Measurements from ENCODE around the gene ZNF598.
A peak's percentile ranks its signal among the peaks of the same experiment; 100 is the strongest.

ZNF598 gene

DNA sequence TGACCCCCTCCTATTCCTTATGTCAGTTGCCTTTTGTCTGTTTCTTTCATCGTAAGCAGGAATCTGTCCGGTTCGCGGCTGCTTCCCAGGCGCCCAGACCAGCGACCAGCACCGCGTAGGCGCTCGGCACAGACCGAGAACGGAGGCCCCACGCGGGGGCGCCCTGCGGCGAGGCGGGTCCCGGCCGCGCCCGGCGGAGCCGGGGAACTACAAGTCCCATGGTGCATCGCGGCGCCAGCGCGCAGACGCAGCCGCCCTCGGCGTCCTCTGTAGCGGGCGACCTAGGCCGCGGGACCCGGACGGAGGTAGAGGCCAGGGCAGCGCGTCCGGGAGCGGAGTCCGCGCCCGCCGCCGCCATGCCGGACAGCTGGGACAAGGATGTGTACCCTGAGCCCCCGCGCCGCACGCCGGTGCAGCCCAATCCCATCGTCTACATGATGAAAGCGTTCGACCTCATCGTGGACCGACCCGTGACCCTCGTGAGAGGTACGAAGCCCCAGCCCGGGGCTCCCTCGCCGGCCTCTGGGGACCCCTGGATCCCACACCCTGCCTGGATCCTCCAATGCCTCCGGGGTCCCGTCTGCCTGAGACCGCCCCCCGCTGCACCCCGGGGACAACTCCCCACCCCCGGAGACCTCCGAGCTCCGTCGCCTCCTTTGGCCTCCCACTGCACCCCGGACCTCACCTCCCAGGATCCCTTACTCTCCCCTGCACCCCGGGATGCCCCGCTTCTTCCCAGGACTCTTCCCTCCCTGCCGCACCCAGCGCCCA, 50.2 kb downstream of the ZNF598 start, which contains the start of gene NDUFB10 (continued):
- TF ChIP-seq, protein P1, sequence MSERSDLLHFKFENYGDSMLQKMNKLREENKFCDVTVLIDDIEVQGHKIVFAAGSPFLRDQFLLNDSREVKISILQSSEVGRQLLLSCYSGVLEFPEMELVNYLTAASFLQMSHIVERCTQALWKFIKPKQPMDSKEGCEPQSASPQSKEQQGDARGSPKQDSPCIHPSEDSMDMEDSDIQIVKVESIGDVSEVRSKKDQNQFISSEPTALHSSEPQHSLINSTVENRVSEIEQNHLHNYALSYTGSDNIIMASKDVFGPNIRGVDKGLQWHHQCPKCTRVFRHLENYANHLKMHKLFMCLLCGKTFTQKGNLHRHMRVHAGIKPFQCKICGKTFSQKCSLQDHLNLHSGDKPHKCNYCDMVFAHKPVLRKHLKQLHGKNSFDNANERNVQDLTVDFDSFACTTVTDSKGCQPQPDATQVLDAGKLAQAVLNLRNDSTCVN (tag by site-specific recombination; optimal IDR thresholded peaks at IDR 0.05): peak; percentile 92
- TF ChIP-seq ZNF214 (tag by site-specific recombination; IDR thresholded peaks at IDR 0.05; ENCODE audit: borderline replicate concordance): no peak
- no peak for TF ChIP-seq PRDM1 (tag by site-specific recombination; IDR thresholded peaks at IDR 0.05)
- TF ChIP-seq ZNF324 (tag by site-specific recombination; IDR thresholded peaks at IDR 0.05): no peak
- no peak for TF ChIP-seq ZSCAN16 (tag by site-specific recombination; IDR thresholded peaks at IDR 0.05)
- TF ChIP-seq, protein P2, sequence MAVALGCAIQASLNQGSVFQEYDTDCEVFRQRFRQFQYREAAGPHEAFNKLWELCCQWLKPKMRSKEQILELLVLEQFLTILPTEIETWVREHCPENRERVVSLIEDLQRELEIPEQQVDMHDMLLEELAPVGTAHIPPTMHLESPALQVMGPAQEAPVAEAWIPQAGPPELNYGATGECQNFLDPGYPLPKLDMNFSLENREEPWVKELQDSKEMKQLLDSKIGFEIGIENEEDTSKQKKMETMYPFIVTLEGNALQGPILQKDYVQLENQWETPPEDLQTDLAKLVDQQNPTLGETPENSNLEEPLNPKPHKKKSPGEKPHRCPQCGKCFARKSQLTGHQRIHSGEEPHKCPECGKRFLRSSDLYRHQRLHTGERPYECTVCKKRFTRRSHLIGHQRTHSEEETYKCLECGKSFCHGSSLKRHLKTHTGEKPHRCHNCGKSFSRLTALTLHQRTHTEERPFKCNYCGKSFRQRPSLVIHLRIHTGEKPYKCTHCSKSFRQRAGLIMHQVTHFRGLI (tag by site-specific recombination; IDR thresholded peaks at IDR 0.05): peak; percentile 64; the same call in 1 of the 2 replicates
- no peak for TF ChIP-seq ZNF175 (tag by site-specific recombination; IDR thresholded peaks at IDR 0.05)
- TF ChIP-seq ZNF514 (tag by site-specific recombination; IDR thresholded peaks at IDR 0.05): no peak
- TF ChIP-seq ZNF792 (tag by site-specific recombination; IDR thresholded peaks at IDR 0.05): no peak
- peak; percentile 76; the same call in 1 of the 2 replicates for TF ChIP-seq ZNF660 (tag by site-specific recombination; IDR thresholded peaks at IDR 0.05)
- no peak for TF ChIP-seq ZNF701 (tag by site-specific recombination; IDR thresholded peaks at IDR 0.05)
- TF ChIP-seq ZFP3 (tag by site-specific recombination; IDR thresholded peaks at IDR 0.05; ENCODE audit: low read depth): no peak
- TF ChIP-seq ZNF416 (tag by site-specific recombination; IDR thresholded peaks at IDR 0.05): no peak
- TF ChIP-seq ZNF121 (tag by site-specific recombination; IDR thresholded peaks at IDR 0.05): no peak
- TF ChIP-seq ZFP69B (tag by site-specific recombination; IDR thresholded peaks at IDR 0.05): peak; percentile 37; the same call in 1 of the 2 replicates
- TF ChIP-seq ZNF394 (tag by site-specific recombination; IDR thresholded peaks at IDR 0.05; ENCODE audit: borderline replicate concordance): no peak; the same call in 1 of the 2 replicates
- no peak for TF ChIP-seq ZNF221 (tag by site-specific recombination; IDR thresholded peaks at IDR 0.05; ENCODE audit: borderline replicate concordance)
- TF ChIP-seq, protein P3, sequence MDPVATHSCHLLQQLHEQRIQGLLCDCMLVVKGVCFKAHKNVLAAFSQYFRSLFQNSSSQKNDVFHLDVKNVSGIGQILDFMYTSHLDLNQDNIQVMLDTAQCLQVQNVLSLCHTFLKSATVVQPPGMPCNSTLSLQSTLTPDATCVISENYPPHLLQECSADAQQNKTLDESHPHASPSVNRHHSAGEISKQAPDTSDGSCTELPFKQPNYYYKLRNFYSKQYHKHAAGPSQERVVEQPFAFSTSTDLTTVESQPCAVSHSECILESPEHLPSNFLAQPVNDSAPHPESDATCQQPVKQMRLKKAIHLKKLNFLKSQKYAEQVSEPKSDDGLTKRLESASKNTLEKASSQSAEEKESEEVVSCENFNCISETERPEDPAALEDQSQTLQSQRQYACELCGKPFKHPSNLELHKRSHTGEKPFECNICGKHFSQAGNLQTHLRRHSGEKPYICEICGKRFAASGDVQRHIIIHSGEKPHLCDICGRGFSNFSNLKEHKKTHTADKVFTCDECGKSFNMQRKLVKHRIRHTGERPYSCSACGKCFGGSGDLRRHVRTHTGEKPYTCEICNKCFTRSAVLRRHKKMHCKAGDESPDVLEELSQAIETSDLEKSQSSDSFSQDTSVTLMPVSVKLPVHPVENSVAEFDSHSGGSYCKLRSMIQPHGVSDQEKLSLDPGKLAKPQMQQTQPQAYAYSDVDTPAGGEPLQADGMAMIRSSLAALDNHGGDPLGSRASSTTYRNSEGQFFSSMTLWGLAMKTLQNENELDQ (tag by site-specific recombination; IDR thresholded peaks at IDR 0.05; ENCODE audit: low read depth): no peak
- TF ChIP-seq, protein P4, sequence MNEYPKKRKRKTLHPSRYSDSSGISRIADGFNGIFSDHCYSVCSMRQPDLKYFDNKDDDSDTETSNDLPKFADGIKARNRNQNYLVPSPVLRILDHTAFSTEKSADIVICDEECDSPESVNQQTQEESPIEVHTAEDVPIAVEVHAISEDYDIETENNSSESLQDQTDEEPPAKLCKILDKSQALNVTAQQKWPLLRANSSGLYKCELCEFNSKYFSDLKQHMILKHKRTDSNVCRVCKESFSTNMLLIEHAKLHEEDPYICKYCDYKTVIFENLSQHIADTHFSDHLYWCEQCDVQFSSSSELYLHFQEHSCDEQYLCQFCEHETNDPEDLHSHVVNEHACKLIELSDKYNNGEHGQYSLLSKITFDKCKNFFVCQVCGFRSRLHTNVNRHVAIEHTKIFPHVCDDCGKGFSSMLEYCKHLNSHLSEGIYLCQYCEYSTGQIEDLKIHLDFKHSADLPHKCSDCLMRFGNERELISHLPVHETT (tag by site-specific recombination; IDR thresholded peaks at IDR 0.05): no peak; the same call in 1 of the 2 replicates
- TF ChIP-seq, protein P5, sequence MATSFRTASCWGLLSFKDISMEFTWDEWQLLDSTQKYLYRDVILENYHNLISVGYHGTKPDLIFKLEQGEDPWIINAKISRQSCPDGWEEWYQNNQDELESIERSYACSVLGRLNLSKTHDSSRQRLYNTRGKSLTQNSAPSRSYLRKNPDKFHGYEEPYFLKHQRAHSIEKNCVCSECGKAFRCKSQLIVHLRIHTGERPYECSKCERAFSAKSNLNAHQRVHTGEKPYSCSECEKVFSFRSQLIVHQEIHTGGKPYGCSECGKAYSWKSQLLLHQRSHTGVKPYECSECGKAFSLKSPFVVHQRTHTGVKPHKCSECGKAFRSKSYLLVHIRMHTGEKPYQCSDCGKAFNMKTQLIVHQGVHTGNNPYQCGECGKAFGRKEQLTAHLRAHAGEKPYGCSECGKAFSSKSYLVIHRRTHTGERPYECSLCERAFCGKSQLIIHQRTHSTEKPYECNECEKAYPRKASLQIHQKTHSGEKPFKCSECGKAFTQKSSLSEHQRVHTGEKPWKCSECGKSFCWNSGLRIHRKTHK (tag by site-specific recombination; IDR thresholded peaks at IDR 0.05): no peak
- peak; percentile 87 for TF ChIP-seq ZBTB20 (tag by site-specific recombination; IDR thresholded peaks at IDR 0.05)
- no peak for TF ChIP-seq ZNF138 (tag by site-specific recombination; IDR thresholded peaks at IDR 0.05; ENCODE audit: borderline replicate concordance)
- TF ChIP-seq, protein P6, sequence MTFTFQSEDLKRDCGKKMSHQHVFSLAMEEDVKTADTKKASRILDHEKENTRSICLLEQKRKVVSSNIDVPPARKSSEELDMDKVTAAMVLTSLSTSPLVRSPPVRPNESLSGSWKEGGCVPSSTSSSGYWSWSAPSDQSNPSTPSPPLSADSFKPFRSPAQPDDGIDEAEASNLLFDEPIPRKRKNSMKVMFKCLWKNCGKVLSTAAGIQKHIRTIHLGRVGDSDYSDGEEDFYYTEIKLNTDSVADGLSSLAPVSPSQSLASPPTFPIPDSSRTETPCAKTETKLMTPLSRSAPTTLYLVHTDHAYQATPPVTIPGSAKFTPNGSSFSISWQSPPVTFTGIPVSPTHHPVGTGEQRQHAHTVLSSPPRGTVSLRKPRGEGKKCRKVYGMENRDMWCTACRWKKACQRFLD (tag by site-specific recombination; IDR thresholded peaks at IDR 0.05): no peak
- TF ChIP-seq ZNF23 (tag by site-specific recombination; IDR thresholded peaks at IDR 0.05; ENCODE audit: borderline replicate concordance): no peak
- TF ChIP-seq, protein P7, sequence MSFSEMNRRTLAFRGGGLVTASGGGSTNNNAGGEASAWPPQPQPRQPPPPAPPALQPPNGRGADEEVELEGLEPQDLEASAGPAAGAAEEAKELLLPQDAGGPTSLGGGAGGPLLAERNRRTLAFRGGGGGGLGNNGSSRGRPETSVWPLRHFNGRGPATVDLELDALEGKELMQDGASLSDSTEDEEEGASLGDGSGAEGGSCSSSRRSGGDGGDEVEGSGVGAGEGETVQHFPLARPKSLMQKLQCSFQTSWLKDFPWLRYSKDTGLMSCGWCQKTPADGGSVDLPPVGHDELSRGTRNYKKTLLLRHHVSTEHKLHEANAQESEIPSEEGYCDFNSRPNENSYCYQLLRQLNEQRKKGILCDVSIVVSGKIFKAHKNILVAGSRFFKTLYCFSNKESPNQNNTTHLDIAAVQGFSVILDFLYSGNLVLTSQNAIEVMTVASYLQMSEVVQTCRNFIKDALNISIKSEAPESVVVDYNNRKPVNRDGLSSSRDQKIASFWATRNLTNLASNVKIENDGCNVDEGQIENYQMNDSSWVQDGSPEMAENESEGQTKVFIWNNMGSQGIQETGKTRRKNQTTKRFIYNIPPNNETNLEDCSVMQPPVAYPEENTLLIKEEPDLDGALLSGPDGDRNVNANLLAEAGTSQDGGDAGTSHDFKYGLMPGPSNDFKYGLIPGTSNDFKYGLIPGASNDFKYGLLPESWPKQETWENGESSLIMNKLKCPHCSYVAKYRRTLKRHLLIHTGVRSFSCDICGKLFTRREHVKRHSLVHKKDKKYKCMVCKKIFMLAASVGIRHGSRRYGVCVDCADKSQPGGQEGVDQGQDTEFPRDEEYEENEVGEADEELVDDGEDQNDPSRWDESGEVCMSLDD (tag by site-specific recombination; IDR thresholded peaks at IDR 0.05): peak; percentile 68
- TF ChIP-seq ZNF350 (tag by site-specific recombination; IDR thresholded peaks at IDR 0.05): no peak
- no peak for TF ChIP-seq ZNF785 (tag by site-specific recombination; IDR thresholded peaks at IDR 0.05)
- no peak for TF ChIP-seq ZFP41 (tag by site-specific recombination; IDR thresholded peaks at IDR 0.05; ENCODE audit: borderline replicate concordance)
